Kidney (tissue), 14 donors: Measurements from ENCODE around the gene TINAG. TPM values are rescaled to one million over a fixed set of nuclear protein-coding genes. Genes with fewer than 3 reads are reported as not detected.

ENCODE experiments used
- DNase-seq, 5 donors: peaks; one replicate each; pipeline ENCODE4 v3.0.0-alpha.2; 2013 to 2020
- FAIRE-seq: peaks from 2 replicates; lab custom pipeline; 2012; peaks lifted over from hg19 to GRCh38; lab: Jason Lieb, UNC
- H3K27ac ChIP-seq, 2 donors: one replicate each; pipeline ENCODE4 v1.7.0; 2013; ENCODE audit warnings: low read depth in 2 of 2, low read length in 2 of 2, inconsistent platforms in 1 of 2
- H3K27me3 ChIP-seq: one replicate; pipeline ENCODE4 v1.7.1; 2013; ENCODE audit warnings: low read length, inconsistent platforms; ENCODE audit not compliant: control insufficient read depth, insufficient read depth
- H3K36me3 ChIP-seq, 3 donors: one replicate each; pipeline versions ENCODE4 v1.7.0 to v1.7.1; 2013; ENCODE audit warnings: low read length in 3 of 3, control low read depth in 1 of 3, inconsistent platforms in 1 of 3; ENCODE audit not compliant: insufficient read depth in 3 of 3, control insufficient read depth in 2 of 3
- H3K4me1 ChIP-seq, 3 donors: one replicate each; pipeline versions ENCODE4 v1.7.0 to v1.7.1; 2013; ENCODE audit warnings: low read length in 3 of 3, inconsistent platforms in 1 of 3, low read depth in 1 of 3; ENCODE audit not compliant: control insufficient read depth in 2 of 3, insufficient read depth in 2 of 3
- H3K4me3 ChIP-seq, 3 donors: one replicate each; pipeline versions ENCODE4 v1.7.0 to v1.8.1; 2013; ENCODE audit warnings: low read length in 3 of 3, control low read depth in 1 of 3, inconsistent platforms in 1 of 3
- H3K9ac ChIP-seq, 3 donors: one replicate each; pipeline versions ENCODE4 v1.7.0 to v1.7.1; 2013; ENCODE audit warnings: low read length in 3 of 3, control low read depth in 1 of 3, inconsistent platforms in 1 of 3
- H3K9me3 ChIP-seq, 3 donors: one replicate each; pipeline versions ENCODE4 v1.7.0 to v1.7.1; 2013; ENCODE audit warnings: low read length in 3 of 3, control low read depth in 1 of 3, inconsistent platforms in 1 of 3; ENCODE audit not compliant: control insufficient read depth in 2 of 3, insufficient read depth in 1 of 3
- CTCF ChIP-seq: IDR thresholded peaks from 3 replicates; pipeline ENCODE4 v1.5.1; 2012; ENCODE audit warnings: mild to moderate bottlenecking, moderate library complexity, borderline replicate concordance; ENCODE audit not compliant: insufficient read depth; ENCODE audit errors: extremely low read depth
- intact Hi-C: fragments of 100-400 bp; cut with DNase I; formaldehyde crosslinking; loops from one replicate; pipeline ENCODE4 v1.11.1; 2022
- polyA plus RNA-seq: library from polyadenylated mRNA; stranded (reverse); fragments of 350-450 nt; fragmentation: Illumina TruSeq; extraction: RNeasy Lipid Tissue Mini Kit (QIAGEN cat#74804); gene quantifications from one replicate; pipeline ENCODE4 v1.2.3, GENCODE V29; 2014; ENCODE audit warnings: low read depth, low replicate concordance; ENCODE audit not compliant: insufficient read depth
- total RNA-seq: library from RNA; stranded (reverse); fragmentation: NEBNext Ultra II Directional; extraction: Animal tissue kit (Norgen Biotek cat#: 25700); gene quantifications from one replicate; pipeline ENCODE4 v1.2.1, GENCODE V29; 2021
- donor health status: control.
- donor health status: control.
- donor health status: control.
- donor health status: control.
- donor health status: control.
- donor health status: DM: yes; HTN: yes; CAD: no.
- donor health status: Normal renal cell carcinoma (clear cell type).

The TINAG gene
- total and polyA plus RNA-seq, 2 donors from 2014 or later = 22.1 to 73.0 TPM

- Histone ChIP-seq H3K4me3 (no peak overlapping the region), H3K9me3 (no peaks in the 10 kb centered on the region), H3K27ac (no peak overlapping the region), H3K4me1 (no peaks in the 10 kb centered on the region), H3K27me3 (no peaks in the 10 kb centered on the region), H3K9ac (no peak overlapping the region), H3K36me3 (peaks cover 0 to 15% (median 0%) of the 10 kb centered on the region in 3 donors)
- TF ChIP-seq CTCF = no peak
- FAIRE-seq = no peak
- DNase-seq = no peak
- intact Hi-C loops = no loop called here
Measured at GRCh38 chr6:54357141-54357540, 48.9 kb downstream of the TINAG start.

- H3K36me3 ChIP-seq = peaks cover 0 to 10% (median 0%) of the 10 kb centered on the region in 3 donors
- H3K4me1 ChIP-seq = no peaks in the 10 kb centered on the region
- no peak overlapping the region for H3K27ac ChIP-seq
- no peak overlapping the region for H3K4me3 ChIP-seq
- no peaks in the 10 kb centered on the region for H3K9me3 ChIP-seq
- no peak overlapping the region for H3K9ac ChIP-seq
- TF ChIP-seq CTCF = no peak
- FAIRE-seq (no peak), DNase-seq (no peak)
- H3K27me3 ChIP-seq = no peaks in the 10 kb centered on the region
- intact Hi-C loops = no loop called here
Measured at GRCh38 chr6:54361188-54361587, 52.9 kb downstream of the TINAG start.

- DNase-seq = no peak
- intact Hi-C loops = no loop called here
- no peak for TF ChIP-seq CTCF
- no peak for FAIRE-seq
- Histone ChIP-seq H3K27me3 (no peaks in the 10 kb centered on the region), H3K9me3 (no peaks in the 10 kb centered on the region), H3K9ac (no peak overlapping the region), H3K27ac (no peak overlapping the region), H3K4me1 (no peaks in the 10 kb centered on the region), H3K4me3 (no peak overlapping the region), H3K36me3 (peaks cover 0 to 8% (median 0%) of the 10 kb centered on the region in 3 donors)
Measured at GRCh38 chr6:54361734-54362133, 53.5 kb downstream of the TINAG start.
